NCI-H345 (cell line): ENCODE data around the gene TGFBR3L.
"Not testable (repeated sequence)": the region's sequence is repeated elsewhere in the genome, so short reads cannot be mapped to it uniquely, and the experiment has no call there.

Experiments used
- DNase-seq: peaks from one replicate; lab custom pipeline; 2025; lab: John Stamatoyannopoulos, UW

Gene TGFBR3L

DNA sequence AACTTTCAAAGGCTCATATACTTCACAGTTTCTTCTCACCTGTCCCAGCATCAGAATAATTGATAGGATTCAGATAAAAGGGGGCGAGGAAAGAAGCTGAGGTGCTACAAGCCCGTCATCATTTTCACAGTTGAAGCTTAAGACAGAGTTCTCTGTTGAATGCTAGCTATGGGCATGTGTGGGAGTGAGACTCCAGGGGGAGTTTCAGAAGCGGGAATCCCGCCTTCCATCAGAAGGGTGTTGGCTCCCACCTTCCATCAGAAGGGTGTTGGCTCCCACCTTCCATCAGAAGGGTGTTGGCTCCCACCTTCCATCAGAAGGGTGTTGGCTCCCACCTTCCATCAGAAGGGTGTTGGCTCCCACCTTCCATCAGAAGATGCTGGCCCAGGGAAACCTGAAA lies 46.5 kb downstream of the TGFBR3L start:
- not testable (repeated sequence) for DNase-seq

DNA sequence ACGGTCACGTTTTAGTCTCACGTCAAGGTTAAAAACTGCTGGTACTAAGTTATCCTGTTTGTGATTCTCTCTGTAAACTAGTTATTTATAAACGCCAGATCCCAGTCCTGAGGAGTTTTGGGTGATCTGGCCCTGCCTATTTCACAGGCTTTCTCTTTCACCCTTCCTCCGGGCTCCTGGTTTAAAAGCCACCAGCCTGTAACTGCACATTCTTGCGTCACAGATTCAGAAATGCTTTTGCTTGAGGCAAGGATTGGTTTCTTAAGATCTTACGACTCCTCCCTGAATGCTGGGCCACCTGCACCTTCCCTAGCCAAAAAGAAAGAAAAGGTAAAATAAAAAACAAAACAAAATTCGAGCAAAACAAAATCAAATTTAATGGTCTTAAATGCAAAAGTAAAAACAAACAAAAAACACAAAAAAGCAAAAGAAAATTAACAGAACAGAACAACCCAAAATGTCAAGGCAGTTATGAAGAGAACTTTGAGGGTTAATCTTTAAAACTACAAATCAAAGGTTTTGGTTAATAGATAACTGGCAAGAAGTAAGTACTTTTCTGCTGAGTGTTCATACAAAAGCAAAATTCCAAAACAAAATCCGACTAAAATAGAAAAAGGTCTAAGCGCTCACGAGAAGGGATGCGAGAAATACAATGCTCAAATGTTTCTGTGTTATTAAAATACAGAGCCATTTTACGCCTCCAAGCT lies 47.4 kb downstream of the TGFBR3L start:
- no peak for DNase-seq

DNA sequence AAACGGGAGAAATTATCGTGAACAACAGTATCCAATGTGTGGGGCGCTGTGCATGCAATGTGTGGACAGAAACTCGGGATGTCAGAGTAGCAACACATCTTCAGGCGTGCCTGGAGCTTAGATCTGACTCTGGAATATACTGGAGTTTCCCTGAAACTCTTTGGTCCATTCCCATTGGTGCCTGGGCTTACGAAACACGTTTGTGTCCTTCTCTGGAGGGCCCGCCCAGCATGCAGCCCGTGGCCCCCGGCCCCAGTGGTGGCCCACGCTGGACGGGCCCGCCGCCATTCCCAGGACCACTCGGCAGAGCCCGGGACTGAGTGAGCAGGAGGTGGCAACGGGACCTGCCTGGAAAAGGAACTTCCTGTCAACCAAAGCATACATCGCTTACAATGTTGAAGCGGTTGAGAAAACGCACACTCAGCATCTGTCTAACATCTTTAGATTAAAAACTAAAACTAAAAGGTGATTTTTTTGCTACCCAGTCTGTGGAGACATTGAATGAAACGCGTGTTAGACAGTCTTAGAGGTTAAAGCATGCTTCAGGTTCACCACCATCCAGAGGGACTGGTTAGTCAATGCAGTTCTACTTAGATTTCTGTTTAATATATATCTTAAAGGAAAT lies 48.1 kb downstream of the TGFBR3L start:
- DNase-seq = no peak

DNA sequence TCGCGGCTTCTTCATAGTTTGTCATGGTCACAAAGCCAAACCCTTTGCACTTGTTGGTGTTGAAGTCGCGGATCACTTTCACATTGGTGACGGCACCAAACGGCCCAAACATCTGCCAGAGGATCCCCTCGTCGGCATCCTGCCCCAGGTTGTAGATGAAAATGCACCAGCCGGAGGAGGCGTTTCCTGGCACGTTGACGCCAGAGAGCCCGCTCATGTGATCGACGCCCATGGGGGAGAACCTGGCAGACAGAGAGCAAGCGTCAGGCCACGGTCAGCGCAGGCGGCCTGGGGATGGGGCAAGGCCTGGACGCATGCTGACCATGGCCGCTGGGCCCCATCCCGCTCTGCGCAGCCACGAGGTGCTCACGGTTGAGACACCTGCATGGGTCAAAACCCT lies 48.9 kb downstream of the TGFBR3L start:
- DNase-seq = no peak

DNA sequence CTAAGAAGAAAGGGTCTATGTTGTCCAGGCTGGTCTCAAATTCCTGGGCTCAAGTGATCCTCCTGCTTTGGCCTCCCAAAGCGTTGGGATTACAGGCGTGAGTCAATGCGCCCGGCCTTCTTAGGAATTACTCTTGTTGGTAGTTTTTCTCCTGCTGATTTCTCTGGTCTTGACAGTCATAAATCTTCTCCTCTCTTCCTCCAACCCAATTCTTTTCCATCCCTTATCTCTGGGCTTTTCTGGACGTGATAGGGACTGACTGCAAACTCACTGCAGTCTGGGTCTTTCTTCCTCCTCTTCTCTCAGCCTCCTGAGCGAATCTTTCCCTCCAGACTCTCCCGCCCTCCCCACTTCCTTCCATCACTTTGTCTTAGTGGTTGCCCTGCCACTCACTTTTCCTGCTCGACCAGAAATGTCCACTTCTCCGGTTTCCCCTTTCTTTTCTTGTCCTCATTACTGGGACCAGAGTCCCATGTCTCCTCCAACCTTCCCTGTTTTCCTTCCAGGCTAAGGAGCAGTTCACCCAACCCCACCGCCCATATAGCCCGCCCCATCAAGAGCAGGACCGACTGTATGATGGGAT lies 50.7 kb downstream of the TGFBR3L start:
- no peak for DNase-seq

DNA sequence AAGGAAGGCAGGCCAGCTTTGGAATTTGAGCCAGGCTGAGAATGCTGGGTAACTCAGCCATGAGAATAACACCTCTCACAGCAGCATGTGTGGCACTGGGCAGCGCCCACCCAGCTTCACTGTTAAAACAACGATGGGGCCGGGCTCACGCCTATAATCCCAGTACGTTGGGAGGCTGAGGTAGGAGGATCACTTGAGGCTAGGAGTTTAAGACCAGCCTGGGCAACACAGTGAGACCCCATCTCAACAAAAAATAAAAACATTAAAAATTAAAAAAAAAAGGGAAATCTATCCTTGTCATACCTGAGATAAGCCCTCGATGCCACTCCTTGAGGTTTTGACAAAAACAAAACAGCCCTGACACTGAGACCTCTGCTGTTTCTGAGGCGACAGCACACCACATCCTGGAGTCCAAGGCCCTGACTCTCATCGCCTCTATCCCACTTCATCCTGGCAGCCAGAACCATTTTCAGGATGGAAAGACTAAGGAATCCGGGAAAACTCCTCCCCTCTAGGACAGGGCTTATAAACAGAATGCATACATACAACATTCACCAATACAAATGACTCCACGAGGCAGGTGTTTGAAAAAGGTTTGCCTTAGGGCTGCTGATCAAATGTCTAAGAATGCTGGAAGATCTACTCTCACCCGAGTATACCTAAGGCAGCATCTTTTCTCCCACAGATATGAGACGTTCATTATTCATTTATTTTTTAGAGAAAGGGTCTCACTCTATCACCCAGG lies 51.5 kb downstream of the TGFBR3L start:
- no peak for DNase-seq

DNA sequence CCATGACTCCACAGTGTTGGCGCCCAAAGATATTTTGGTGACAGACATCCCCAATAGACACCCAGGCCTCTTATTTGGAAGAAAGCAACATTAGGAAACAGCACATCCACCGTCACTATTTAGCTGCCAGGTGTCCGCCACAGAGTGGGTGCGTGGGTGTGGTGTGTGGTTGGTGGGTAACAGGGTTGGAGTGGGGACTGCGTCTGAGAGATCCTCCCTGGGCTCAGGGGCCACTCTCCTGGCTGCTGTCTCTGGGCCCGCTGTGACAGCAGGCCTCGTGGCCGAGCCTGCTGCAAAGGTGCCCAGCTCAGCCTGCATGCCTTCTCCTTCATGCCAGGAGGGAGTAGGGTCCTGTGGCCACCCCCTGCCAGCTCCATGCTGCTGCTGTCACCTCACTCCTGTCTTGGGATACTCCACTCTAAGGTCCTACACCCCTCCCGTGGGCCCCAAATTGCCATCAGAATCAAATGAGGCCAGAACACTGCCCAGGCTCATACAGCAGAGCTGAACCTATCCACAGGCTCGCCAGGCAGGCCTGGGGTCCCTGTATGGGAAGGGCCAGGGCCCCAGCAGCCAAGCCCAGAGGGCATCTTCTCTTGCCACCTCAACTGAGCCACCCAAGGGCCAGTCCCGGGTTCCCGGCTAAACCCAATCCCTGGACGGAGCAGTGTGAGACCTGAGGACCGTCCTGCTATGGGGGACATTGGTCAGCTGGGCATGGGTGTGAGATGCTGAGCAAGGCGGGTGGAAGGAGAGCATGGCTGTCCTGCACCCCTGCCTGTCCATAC lies 53.6 kb downstream of the TGFBR3L start:
- no peak for DNase-seq
